Measurements from ENCODE around the gene RBFOX1.

RBFOX1 gene

DNA sequence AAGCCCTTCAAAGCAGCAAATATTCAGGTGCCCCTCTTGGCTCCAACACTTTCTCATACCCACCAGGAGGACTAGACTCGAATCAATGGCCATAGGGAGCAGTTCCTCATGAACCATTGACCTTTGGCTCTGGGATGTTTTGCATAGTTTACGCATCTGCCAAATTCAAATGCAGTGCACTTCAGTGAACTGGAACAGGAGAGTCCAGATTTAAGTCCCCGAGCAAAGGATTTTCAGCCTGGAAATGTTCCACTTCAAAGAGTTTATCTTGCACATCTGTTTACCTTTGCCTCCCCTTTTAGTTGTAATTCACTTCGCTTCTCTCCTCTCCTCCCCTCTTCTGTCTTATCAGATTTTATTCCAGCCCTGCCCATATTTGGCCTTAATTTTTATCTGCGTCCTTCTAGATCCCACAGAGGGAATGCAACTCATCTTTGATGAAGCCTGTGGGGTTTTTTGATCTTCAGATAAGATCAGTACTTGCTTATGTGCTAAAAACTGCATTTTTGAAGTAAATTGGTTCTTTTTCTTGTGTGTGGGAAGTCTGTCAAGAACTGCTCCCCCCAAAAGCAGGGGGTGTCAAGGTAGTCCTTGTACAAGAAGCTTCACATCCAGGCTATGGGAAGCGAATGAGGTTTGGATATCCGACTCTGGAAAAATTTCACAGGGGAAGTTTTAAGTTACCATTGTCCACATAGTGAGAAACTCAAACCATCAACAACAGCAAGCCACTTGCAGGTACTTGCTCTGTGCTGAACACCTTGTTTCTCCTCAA is 281.6 kb downstream of the RBFOX1 start:
- DNase-seq, result no peak

DNA sequence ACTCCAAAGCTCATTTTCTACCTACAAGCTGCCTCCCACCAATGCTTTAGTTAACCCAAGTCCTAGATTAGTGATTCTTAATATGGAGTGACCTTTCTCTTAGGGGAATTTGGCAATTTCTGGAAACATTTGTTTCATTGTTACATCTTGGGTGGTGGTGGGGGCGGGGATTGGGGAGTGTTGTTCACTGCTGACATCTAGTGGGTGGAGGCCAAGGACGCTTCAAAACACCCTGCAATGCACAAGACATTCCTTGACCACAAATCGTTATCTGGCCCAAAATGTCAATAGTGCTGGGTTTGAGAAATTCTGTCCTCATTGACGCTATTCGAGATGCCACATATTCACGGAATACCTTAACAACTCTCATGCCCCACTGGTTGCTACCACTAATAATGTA is 282.9 kb downstream of the RBFOX1 start:
- DNase-seq, result no peak

DNA sequence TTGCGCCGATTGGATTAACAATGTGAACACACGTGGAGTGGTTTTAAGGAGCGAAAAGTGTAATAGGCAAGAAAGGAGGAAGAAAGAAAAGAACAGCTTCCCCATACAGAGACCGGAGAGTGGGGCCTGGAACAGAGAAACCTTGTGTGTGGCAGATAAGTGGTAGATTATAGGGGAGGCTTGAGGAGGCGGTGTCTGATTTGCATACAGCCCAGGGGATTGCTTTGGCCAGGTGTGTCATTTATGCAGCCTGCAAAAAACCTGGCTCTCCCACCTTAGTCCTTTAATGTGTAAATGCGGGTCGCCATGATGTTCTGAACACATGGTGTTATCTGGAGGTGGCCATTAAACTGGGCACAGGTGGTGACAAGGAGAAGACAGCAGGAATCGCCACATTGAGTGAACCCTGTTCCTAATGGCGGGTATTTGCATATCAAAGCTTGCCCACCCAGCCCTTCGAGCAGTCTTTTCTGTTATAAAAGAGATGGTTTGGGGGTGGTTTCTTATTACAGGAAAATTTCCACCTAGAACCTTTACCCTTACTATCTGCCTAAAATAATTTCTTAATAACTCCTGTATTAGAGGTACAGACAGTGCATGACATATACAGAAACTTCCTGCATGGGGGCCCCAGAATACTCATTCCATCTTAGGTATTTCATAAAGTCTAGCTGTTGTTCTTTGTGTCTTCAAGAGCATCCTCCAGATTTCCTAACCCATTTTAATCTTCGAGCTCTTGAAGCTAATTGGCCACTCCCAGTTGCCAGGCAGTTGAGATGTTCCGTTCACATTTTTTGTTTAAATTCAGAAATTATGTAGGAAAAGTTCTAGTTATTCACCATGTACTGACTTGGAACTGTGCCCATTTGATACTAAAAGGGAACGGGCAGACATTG is 292.5 kb downstream of the RBFOX1 start:
- no peak for DNase-seq

DNA sequence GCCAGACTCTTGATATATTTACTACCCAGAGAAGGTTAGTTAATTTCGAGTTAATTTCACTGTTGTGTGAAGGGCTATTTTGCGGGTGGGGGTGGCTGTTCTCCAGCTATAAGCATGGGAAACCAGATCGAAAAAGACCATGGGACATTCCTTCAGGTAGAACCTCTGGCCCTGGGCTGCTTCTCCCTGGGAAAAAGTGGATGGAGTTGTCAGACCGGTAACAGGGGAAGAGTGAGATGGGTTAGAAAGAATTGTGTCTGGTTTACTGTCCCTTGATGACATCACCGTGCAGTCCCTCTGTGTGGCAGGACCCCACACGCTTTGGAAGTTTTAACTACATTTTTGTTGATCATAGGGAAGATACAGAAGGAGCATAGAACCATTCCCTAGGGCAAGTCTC is 296.3 kb downstream of the RBFOX1 start:
- no peak for DNase-seq

DNA sequence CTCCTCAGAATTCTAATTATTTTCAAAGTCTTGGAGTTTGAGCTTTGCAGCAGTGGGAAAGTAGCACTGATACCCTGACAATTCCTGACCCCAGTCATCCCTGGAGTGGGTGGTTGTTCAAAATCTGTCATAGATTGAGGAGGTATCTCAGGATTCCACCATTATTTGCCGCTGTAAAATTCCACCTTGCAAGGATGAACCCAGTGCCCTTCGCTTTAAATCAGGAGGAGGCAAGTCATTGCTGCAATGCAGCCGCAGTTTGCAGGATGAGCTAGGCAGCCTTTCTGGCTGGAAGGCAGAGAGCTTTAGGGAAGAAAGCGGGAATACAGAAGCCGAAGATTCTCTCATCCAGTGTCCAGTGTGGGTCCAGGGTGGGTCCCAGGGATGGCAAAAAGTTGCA is 296.9 kb downstream of the RBFOX1 start:
- DNase-seq, result no peak

DNA sequence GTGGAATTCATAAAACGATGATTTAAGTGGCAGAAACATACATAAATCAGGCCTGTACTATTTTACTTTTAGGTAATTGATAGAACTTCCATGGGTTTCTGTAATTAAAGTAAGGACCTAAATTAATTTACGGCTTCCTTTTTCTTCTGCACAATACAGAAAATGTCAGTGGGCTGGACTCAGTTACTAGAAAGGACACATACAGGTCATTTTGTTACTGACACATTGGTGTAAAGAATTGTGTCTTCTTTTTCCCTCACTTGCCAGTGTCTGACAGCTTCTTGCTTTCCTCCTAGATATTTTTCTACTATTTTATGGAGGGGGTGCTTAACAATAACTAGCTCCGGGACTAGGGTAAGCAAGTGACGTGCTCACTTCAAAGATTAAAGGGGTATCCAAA is 304.8 kb downstream of the RBFOX1 start:
- DNase-seq, result no peak

DNA sequence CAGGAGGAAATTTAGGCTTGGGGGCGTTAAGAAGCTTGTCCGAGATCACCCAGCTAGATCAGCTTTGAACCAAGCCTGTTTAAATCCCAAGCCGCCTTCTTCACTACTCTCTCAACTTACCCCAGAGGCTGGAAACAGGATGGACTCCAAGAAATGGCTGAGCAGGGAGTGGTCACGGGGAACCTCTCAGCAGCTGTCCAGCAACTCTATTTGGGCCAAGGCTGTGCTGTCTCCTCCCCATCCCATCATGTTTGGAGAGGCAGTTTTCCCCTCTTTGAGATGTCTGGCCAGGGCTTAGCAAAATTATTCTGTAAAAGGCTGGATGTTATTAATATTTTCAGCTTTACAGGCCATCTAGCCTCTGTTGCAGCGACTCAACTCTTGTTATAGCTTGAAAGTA is 305.7 kb downstream of the RBFOX1 start:
- no peak for DNase-seq

DNA sequence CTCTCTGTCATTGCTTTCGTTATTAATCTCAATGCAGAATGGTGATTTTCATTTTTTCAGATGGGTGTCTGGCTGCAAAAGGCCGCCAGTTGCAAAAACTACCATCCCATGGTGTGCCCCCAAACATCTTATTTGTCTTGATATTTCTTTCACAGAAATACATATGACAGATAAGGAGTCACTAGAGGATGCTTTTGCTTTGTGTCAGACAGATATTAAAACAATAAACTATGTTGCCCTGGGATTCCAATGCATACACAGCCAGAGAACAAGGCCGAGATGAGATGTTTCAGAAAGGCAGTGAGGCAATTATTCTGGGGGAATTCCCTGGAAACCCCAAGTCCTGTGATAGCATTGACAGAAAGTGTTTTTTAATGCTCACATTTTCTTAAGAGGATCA is 307.7 kb downstream of the RBFOX1 start:
- DNase-seq, result no peak

DNA sequence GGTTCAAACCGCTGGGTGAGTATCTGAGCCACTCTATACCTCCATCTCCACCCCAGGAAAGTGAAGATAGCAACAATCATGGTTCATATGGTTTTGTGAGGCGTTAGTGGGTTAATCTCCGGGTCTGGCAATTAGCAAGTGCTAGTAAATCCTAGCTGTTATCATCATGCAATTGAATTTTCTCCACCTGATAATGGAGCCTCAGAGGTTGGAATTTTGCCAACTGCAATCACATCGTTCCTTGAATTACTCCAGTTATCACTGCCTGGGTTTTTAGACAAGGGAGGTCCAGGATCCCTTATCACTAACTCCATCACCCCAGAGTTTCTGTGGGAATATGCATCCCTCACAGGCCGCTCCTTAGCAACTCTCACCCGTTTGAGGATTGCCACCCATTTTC is 311.5 kb downstream of the RBFOX1 start:
- DNase-seq, result no peak

DNA sequence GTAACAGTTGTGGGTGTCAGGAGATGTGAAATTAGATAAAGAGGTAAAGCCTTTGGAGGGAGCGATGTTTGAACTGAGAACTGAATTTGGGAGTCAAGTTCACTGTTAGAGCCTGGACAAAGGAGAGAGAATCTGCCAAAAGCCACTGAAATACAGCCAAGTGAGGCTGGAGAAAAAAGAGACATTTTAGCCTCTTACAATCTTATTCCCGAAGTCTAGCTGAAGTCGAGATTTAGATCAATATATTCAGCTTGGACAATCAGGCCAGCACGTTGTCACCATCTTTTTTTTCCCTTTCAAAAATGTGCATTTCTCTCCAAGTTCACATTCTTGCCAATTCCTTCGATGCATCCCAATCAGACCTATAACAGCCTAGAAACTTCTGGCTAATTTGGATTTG is 312.2 kb downstream of the RBFOX1 start:
- no peak for DNase-seq

DNA sequence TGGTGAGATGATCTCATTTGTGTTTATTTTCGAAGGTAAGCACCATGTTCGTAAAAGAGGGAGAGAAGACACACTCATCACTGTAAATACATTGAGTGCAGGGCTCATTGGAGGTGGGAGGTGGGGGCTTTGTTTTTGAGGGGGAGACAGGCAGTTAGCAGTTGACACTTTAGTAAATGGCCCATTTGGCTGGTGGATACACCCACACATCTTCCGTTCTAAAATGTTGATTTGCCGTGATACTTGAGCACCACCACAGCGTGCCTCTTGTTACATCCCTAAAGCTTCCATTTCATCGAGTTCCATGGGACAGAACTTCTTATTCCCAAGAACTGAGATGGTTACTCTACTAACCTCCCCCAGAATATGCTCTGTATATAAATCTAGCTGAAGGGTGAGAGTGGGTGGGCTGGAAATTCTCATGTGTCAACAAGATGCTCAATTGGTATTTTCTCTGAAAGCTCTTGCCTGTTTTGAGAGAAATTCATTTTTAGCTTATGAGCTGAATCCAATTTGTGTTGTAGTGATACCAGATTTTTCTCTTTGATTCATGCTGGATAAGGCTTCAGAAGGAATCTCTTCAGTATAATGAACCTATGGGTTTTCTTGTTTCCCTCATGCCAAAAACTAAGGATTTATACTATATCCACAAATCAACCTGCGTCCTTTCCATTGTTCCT is 314.3 kb downstream of the RBFOX1 start:
- no peak for DNase-seq

DNA sequence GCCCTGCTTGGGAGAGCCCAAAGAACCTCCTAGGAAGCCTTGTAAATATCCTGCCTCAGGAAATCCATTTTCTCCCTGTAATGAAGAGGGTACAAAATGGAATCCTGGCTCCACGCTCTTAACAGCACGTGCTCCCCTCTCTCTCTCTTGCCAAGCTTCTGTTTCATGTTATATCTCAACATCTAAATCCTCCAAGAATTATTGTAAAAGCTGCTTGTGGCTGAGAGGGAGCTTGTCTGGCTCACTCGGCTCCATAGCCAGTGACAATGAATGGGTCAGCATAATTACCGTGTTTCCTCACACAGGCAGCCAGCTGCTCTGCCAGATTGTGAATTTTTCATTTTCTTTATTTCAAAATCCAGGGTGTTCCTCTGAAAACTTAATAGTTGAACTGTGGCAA is 317.8 kb downstream of the RBFOX1 start:
- no peak for DNase-seq

DNA sequence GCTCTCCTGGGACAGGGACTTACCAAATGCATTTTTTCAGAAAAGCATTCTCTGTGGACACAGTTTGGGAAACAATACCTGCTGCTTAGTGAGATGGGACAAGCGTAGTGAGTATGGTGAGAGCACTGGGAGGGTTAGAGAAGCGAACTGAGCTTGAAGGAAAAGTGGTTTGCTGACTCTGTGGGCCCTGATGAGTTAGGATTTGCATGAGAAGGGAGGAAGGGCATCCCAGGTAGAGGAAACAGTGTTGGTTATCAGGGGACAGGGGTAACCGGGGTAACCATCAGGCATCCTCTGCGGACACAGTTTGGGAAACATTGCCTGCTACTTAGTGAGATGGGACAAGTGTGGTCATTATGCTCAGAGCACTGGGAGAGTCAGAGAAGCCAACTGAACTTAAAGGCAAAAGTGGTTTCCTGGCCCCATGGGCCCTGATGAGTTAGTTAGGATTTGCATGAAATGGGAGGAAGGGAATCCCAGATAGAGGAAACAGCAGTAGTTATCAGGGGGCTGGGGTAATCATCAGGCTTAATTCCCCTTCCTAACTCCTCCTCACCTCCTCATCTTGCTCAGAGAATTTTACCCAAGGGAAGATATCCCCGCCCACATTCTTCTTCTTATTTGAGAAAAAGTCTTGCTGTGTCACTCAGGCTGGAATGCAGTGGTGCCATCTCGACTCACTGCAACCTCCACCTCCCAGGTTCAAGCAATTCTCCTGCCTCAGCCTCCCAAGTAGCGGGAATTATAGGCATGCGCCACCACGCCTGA is 319.3 kb downstream of the RBFOX1 start:
- no peak for DNase-seq

DNA sequence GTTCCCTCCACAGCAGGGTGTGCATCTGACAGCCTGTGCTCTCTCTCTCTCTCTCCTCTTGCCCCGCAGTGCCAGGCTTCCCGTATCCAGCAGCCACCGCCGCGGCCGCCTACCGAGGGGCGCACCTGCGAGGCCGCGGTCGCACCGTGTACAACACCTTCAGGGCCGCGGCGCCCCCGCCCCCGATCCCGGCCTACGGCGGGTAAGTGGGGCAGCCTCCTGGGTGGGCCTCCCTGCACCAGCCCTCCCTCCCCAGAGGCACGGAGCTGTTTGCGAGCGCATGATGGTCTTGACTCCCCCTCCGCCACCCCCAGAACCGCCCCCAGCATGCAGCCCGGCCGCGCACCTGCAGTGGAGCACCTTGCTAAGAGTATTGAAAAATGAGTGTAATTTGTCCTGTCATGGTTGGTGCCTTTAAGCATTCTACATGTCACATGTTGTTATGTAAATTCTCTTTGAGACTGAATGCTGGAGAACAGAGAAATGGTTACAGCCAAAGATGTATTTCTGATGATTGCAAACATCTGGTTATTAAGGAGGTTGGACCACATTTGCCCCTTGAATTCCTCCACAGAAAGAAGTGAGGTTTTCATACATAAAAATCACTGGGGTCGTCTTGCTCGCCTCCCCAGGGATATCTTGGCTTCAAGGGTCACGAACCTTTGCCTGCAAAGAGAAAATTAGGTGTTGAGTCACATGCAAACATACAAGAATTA is 321.3 kb downstream of the RBFOX1 start:
- no peak for DNase-seq

DNA sequence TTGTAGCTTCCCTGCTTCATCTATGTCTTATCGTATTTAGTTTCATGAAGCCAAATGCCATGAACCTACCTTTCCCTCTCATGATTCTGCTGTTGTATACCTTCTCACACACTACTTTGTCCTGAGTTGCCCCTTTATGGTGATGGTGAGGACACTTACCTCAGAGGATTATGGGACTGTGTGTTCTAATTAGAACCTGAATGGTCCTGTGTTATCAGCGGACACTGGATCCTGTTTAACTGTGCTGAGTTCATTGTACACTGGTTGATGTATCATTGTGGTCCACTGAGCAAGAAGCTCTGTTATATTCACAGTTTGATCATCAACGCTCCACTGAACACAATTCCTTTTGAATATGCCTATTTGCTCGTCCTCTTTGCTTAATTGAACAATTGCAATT is 343.0 kb downstream of the RBFOX1 start:
- DNase-seq, result no peak

DNA sequence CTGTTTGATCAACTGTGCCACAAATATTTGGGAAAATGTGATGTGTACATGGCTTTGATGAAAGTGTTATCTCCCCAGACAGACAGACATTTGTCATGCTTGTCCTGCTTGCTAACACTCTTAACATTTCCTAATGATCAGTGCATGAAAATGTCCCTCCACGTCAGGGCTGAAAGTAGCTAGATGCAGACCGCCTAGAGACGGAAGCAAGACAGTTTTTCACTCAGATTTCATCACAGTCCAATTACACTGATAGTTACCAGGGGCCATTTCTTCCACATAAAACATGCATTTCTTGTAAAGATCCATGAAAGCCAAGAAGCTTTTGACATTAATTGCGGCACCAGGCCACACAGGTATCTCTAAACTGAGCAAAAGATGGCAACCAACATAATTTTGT is 347.7 kb downstream of the RBFOX1 start:
- DNase-seq, result no peak

DNA sequence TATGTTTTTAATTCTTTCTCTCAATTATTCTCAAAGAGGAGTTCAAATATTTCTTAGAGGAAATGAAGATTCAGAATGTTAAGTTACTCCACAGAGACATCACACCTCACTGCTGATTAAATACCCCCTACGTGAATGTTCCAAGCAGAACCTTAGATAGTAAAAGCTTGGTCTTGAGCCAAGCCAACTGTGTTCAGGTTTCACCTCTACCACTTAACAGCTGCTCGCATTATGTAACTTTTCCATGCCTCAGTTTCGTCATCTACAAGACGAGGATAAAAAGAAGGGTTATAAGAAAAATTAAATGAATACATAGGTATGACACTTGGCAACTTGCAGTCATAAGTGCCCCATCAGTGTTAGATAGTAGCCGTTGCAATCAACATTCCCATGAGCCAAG is 356.2 kb downstream of the RBFOX1 start:
- DNase-seq, result no peak

DNA sequence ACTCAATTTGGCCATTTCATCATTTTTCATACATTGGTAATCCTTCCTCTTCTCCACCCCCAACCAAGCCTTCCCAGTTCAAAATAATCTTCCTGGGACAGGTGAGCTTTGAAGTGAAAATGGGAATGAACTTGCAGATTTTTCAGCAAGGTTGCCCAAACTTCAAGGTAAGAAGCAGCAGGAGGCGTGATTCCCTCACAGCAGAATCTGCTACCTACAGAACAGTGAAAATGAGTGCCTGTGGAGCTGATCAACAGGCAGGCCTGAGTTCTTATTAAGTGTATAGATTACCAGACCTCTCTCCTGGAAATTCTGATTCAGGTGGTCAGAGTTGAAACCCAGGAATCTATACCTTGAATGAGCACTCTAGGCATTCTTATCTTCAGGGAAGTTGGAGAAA is 356.6 kb downstream of the RBFOX1 start:
- DNase-seq, result no peak

DNA sequence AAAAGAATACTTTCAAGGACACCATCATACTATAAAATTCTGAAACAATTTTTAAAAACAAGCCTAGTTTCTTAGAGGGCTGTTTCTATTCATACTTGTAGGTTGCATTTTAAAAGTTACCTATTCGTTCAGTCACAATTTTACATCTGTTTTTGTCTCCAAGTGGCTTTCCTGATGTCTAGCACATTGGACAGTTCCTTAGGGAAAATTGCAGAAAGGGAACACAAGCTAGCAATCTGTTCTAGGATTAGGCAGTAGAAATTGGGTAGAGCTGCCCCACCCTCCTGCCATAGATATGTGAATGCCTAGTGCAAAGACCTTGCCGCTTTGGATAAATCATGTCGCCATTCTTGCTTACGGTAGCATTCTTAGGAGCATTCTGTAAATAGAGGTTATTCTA is 358.9 kb downstream of the RBFOX1 start:
- DNase-seq, result no peak

DNA sequence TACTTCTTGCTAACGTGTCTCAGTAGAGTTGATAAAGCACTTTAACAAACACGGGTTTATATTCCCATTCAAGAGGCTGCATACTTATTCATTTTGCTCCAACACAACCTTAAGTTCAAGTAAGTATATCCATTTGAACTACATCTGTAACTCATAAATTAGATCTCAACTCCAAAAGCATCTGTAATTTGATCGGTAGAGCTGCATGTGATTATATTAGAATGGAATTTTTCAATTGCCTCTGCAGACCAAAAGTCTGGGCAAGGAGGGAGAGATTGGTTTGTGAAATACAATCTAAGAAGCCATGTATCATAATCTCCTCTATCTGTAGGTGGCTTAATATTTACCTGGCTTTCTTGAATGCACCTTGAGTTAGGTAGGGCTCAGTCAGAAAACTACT is 371.0 kb downstream of the RBFOX1 start:
- DNase-seq, result no peak

DNA sequence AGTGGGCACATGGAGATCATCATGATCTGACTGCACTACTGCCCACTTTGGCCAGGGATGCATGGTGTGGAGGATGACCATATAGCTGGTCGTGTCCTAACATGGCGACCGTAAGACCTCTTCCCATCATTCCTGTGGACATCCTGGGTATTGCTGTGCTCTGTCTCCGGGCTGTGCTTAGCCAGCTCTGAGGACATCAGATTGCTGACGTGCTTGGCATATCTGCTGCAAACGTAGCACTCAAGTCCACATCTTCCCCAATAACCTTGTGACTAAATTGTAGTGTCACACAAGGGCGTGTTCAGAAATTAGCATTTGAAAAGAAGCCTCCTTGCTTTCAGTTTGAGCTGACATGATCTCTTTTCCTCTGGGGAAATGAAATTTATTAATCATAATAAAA is 373.2 kb downstream of the RBFOX1 start:
- no peak for DNase-seq

DNA sequence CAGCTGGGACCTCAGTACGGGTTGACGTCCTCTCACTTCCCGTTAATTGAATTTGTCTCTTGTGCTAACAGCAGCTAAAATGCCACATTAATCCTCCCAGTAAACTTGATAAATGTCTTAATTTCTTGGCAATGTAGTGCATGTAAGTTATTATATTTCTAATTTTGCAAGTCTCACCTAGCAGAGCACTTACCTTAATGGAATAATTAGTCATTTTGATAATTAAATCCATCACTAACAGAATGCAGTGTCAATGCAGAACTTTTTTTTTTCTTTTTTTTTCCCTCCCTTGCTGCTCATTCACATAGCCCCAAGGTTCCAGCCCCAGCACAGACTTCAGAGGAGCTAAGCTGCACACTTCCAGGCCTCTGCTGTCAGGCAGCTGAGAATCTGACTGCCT is 376.5 kb downstream of the RBFOX1 start:
- no peak for DNase-seq
